ENCODE data around the gene NEK6.

The NEK6 gene

GRCh38 chr9:124297551-124297901, 39.8 kb downstream of the NEK6 start:
- peak overlapping the region; percentile 90 for H3K27ac ChIP-seq
- peak; percentile 96 for DNase-seq (ENCODE audit: low spot score)
- POLR2A ChIA-PET (ENCODE audit: low non-redundant PET): no interaction called here
- TF ChIP-seq CTCF (conservative IDR thresholded peaks at IDR 0.05; ENCODE audit: low read depth): no peak
- CTCF ChIA-PET: interaction anchor here (0.6 kb wide), 1 partner anchor 1081 kb away, joined by 3 read pairs; no protein-coding TSS in a partner anchor

GRCh38 chr9:124297915-124298645, 40.3 kb downstream of the NEK6 start:
- POLR2A ChIA-PET (ENCODE audit: low non-redundant PET): interaction anchor here (0.7 kb wide), 1 partner anchor 459 kb away, joined by 3 read pairs; no protein-coding TSS in a partner anchor
- H3K27ac ChIP-seq: peak overlapping the region; percentile 90

GRCh38 chr9:124298646-124299235, 41.0 kb downstream of the NEK6 start:
- DNase-seq (ENCODE audit: low spot score): no peak
- H3K27ac ChIP-seq: peak overlapping the region; percentile 90
- ChIA-PET POLR2A (ENCODE audit: low non-redundant PET) (interaction anchor here (0.7 kb wide), 1 partner anchor 459 kb away, joined by 3 read pairs; no protein-coding TSS in a partner anchor), CTCF (no interaction called here)
- TF ChIP-seq CTCF (conservative IDR thresholded peaks at IDR 0.05; ENCODE audit: low read depth): no peak

More at GRCh38 chr9:124297915-124298645, 40.3 kb downstream of the NEK6 start:
- DNase-seq (ENCODE audit: low spot score): no peak
- no peak for TF ChIP-seq CTCF (conservative IDR thresholded peaks at IDR 0.05; ENCODE audit: low read depth)
- CTCF ChIA-PET: interaction anchor here (0.6 kb wide), 1 partner anchor 1082 kb away, joined by 3 read pairs; no protein-coding TSS in a partner anchor

GRCh38 chr9:124299515-124300090, 41.9 kb downstream of the NEK6 start:
- TF ChIP-seq CTCF (conservative IDR thresholded peaks at IDR 0.05; ENCODE audit: low read depth): no peak
- ChIA-PET POLR2A (ENCODE audit: low non-redundant PET) (no interaction called here), CTCF (interaction anchor here (0.7 kb wide), 1 partner anchor 716 kb away, joined by 3 read pairs; no protein-coding TSS in a partner anchor)
- DNase-seq (ENCODE audit: low spot score): no peak
- H3K27ac ChIP-seq: peak overlapping the region; percentile 90

- no peak for TF ChIP-seq CTCF (conservative IDR thresholded peaks at IDR 0.05; ENCODE audit: low read depth)
- ChIA-PET POLR2A (ENCODE audit: low non-redundant PET) (interaction anchor here (1.0 kb wide), 1 partner anchor 8 kb away, joined by 3 read pairs; no protein-coding TSS in a partner anchor), CTCF (interaction anchor here (0.7 kb wide), 1 partner anchor 717 kb away, joined by 3 read pairs; no protein-coding TSS in a partner anchor)
- peak overlapping the region; percentile 90 for H3K27ac ChIP-seq
- DNase-seq (ENCODE audit: low spot score): no peak
Measured at GRCh38 chr9:124300312-124300711, 42.6 kb downstream of the NEK6 start.

GRCh38 chr9:124302921-124303320, 45.2 kb downstream of the NEK6 start:
- POLR2A ChIA-PET (ENCODE audit: low non-redundant PET): no interaction called here
- peak; percentile 81 for DNase-seq (ENCODE audit: low spot score)
- CTCF ChIA-PET: interaction anchor here (0.7 to 1.1 kb wide), 2 partner anchors 17 to 176 kb away, joined by 3 to 4 read pairs; no protein-coding TSS in a partner anchor
- no peak for TF ChIP-seq CTCF (conservative IDR thresholded peaks at IDR 0.05; ENCODE audit: low read depth)
- H3K27ac ChIP-seq: peak overlapping the region; percentile 90
